Nephron (organoid): ENCODE measurements around the gene ALDH1L2.
A peak's percentile ranks its signal among the peaks of the same experiment; 100 is the strongest.

ENCODE experiments used
- H3K27ac Mint-ChIP-seq, 3 experiments: 2 replicates each; pipeline ENCODE4 v1.8.0; 2020; ENCODE audit warnings: mixed read lengths in 3 of 3, mild to moderate bottlenecking in 2 of 3, moderate library complexity in 1 of 3
- H3K27me3 Mint-ChIP-seq: 2 replicates; pipeline ENCODE4 v1.8.0; 2021; ENCODE audit warnings: low read depth, mild to moderate bottlenecking, moderate library complexity, mixed read lengths
- H3K36me3 Mint-ChIP-seq: 2 replicates; pipeline ENCODE4 v1.8.0; 2020; ENCODE audit warnings: low read depth, mixed read lengths
- H3K4me1 Mint-ChIP-seq: 2 replicates; pipeline ENCODE4 v1.8.0; 2020; ENCODE audit warnings: mixed read lengths
- H3K4me3 Mint-ChIP-seq, 3 experiments: 2 replicates each; pipeline ENCODE4 v1.8.0; 2020; ENCODE audit warnings: mild to moderate bottlenecking in 3 of 3, mixed read lengths in 3 of 3, moderate library complexity in 2 of 3
- H3K9me3 Mint-ChIP-seq: 2 replicates; pipeline ENCODE4 v1.8.0; 2020; ENCODE audit warnings: mixed read lengths
- CTCF ChIP-seq, 3 experiments: fragments of 200-600 bp; sonication (generic); IDR thresholded peaks; one replicate each; pipeline ENCODE4 v1.5.0; 2021; ENCODE audit warnings: antibody characterized with exemption in 3 of 3; ENCODE audit not compliant: unreplicated experiment in 3 of 3

ALDH1L2 gene

GRCh38 chr12:105015543-105015942 is 68.7 kb downstream of the ALDH1L2 start:
- Mint-ChIP-seq H3K36me3 (peaks cover 56% of the 10 kb centered on the region), H3K27ac (no peak overlapping the region), H3K9me3 (peaks cover 22% of the 10 kb centered on the region), H3K27me3 (no peaks in the 10 kb centered on the region), H3K4me1 (no peaks in the 10 kb centered on the region), H3K4me3 (no peak overlapping the region)
- TF ChIP-seq CTCF (IDR thresholded peaks at IDR 0.05; ENCODE audit: unreplicated experiment in 3 of 3) = no peak

- H3K36me3 Mint-ChIP-seq = peaks cover 65% of the 10 kb centered on the region
- no peak overlapping the region for H3K27ac Mint-ChIP-seq
- TF ChIP-seq CTCF (IDR thresholded peaks at IDR 0.05; ENCODE audit: unreplicated experiment in 3 of 3) = no peak
- peaks cover 32% of the 10 kb centered on the region for H3K9me3 Mint-ChIP-seq
- H3K27me3 Mint-ChIP-seq = no peaks in the 10 kb centered on the region
- H3K4me3 Mint-ChIP-seq = no peak overlapping the region
- H3K4me1 Mint-ChIP-seq = no peaks in the 10 kb centered on the region
Observed at GRCh38 chr12:105014603-105015002, 69.7 kb downstream of the ALDH1L2 start.

GRCh38 chr12:105013892-105014291 is 70.4 kb downstream of the ALDH1L2 start:
- no peak for TF ChIP-seq CTCF (IDR thresholded peaks at IDR 0.05; ENCODE audit: unreplicated experiment in 3 of 3)
- Mint-ChIP-seq H3K4me1 (no peaks in the 10 kb centered on the region), H3K4me3 (no peak overlapping the region), H3K36me3 (peaks cover 72% of the 10 kb centered on the region), H3K27ac (peak overlapping the region in 1 of 3 experiments; percentile 35), H3K9me3 (peaks cover 39% of the 10 kb centered on the region), H3K27me3 (no peaks in the 10 kb centered on the region)

GRCh38 chr12:105001476-105001875 is 82.8 kb downstream of the ALDH1L2 start:
- no peaks in the 10 kb centered on the region for H3K9me3 Mint-ChIP-seq
- peaks cover 5% of the 10 kb centered on the region for H3K4me1 Mint-ChIP-seq
- no peak overlapping the region for H3K27ac Mint-ChIP-seq
- H3K4me3 Mint-ChIP-seq = no peak overlapping the region
- no peaks in the 10 kb centered on the region for H3K27me3 Mint-ChIP-seq
- TF ChIP-seq CTCF (IDR thresholded peaks at IDR 0.05; ENCODE audit: unreplicated experiment in 3 of 3) = no peak
- peaks cover 90% of the 10 kb centered on the region for H3K36me3 Mint-ChIP-seq

- no peak overlapping the region for H3K4me3 Mint-ChIP-seq
- H3K9me3 Mint-ChIP-seq = no peaks in the 10 kb centered on the region
- H3K27me3 Mint-ChIP-seq = no peaks in the 10 kb centered on the region
- peak overlapping the region in 1 of 3 experiments; percentile 25 for H3K27ac Mint-ChIP-seq
- peaks cover 89% of the 10 kb centered on the region for H3K36me3 Mint-ChIP-seq
- TF ChIP-seq CTCF (IDR thresholded peaks at IDR 0.05; ENCODE audit: unreplicated experiment in 3 of 3) = no peak
- peaks cover 5% of the 10 kb centered on the region for H3K4me1 Mint-ChIP-seq
Observed at GRCh38 chr12:104999347-104999685, 84.9 kb downstream of the ALDH1L2 start.

GRCh38 chr12:104998423-104999346 is 85.6 kb downstream of the ALDH1L2 start:
- Mint-ChIP-seq H3K36me3 (peaks cover 88% of the 10 kb centered on the region), H3K27me3 (no peaks in the 10 kb centered on the region), H3K9me3 (no peaks in the 10 kb centered on the region), H3K4me1 (peaks cover under 1% of the 10 kb centered on the region), H3K4me3 (no peak overlapping the region), H3K27ac (peak overlapping the region in 1 of 3 experiments; percentile 25)
- no peak for TF ChIP-seq CTCF (IDR thresholded peaks at IDR 0.05; ENCODE audit: unreplicated experiment in 3 of 3)
